Activated CD4-positive, alpha-beta T cell treated with anti-CD3 and anti-CD28 coated beads, Interleukin-2, amount 50 U/mL, for 1 hour (primary cell): ENCODE data around the gene ALOXE3.
A peak's percentile ranks its signal among the peaks of the same experiment; 100 is the strongest.

Experiments
- DNase-seq: peaks from one replicate; pipeline ENCODE4 v3.0.0-alpha.2; 2020

The ALOXE3 gene

GRCh38 chr17:8153957-8154607 is 35.8 kb upstream of the ALOXE3 start:
- peak; percentile 94 for DNase-seq

- no peak for DNase-seq
These were observed 35.2 kb upstream of the ALOXE3 start for GRCh38 chr17:8153525-8153956.

GRCh38 chr17:8153031-8153451 is 34.7 kb upstream of the ALOXE3 start:
- DNase-seq = no peak

GRCh38 chr17:8152112-8152775 is 33.9 kb upstream of the ALOXE3 start, which contains the start of gene PER1:
PER1 (minus strand) TSS chr17:8152404; CDS start chr17:8150706, 1,698 bp downstream.
- DNase-seq = peak; percentile 85

GRCh38 chr17:8151641-8152111 is 33.4 kb upstream of the ALOXE3 start:
- DNase-seq = no peak

- peak; percentile 88 for DNase-seq
These were observed 32.9 kb upstream of the ALOXE3 start for GRCh38 chr17:8151120-8151640.

GRCh38 chr17:8150194-8151119 is 32.1 kb upstream of the ALOXE3 start:
- no peak for DNase-seq

GRCh38 chr17:8149419-8150193 is 31.3 kb upstream of the ALOXE3 start:
- no peak for DNase-seq

GRCh38 chr17:8148560-8148959 is 30.2 kb upstream of the ALOXE3 start:
- no peak for DNase-seq

- no peak for DNase-seq
These were observed 29.6 kb upstream of the ALOXE3 start for GRCh38 chr17:8147805-8148404.

- no peak for DNase-seq
These were observed 29.0 kb upstream of the ALOXE3 start for GRCh38 chr17:8147141-8147804.

- DNase-seq = no peak
These were observed 28.2 kb upstream of the ALOXE3 start for GRCh38 chr17:8146381-8147140.

- no peak for DNase-seq
These were observed 27.5 kb upstream of the ALOXE3 start for GRCh38 chr17:8145811-8146210.

- DNase-seq = no peak
These were observed 26.3 kb upstream of the ALOXE3 start for GRCh38 chr17:8144401-8145231.

GRCh38 chr17:8143581-8144400 is 25.5 kb upstream of the ALOXE3 start:
- no peak for DNase-seq

- DNase-seq = no peak
These were observed 24.7 kb upstream of the ALOXE3 start for GRCh38 chr17:8142887-8143580.

GRCh38 chr17:8142158-8142886 is 24.0 kb upstream of the ALOXE3 start:
- DNase-seq = no peak
